Mucosa of gallbladder (tissue), 1 donor: ENCODE data around the gene OSMR. TPM values are rescaled to one million over a fixed set of nuclear protein-coding genes. Genes with fewer than 3 reads are reported as not detected.

Experiments used
- DNase-seq: peaks from one replicate; pipeline ENCODE4 v3.0.0-alpha.2; 2020; ENCODE audit warnings: low spot score
- total RNA-seq: library from RNA; stranded (reverse); gene quantifications from one replicate; pipeline ENCODE4 v1.2.1, GENCODE V29; 2021
- donor health status: DM: no; HTN: no; CAD: no.

Gene OSMR
- total RNA-seq, 1 donor from 2014 or later = 26.8 TPM

DNA sequence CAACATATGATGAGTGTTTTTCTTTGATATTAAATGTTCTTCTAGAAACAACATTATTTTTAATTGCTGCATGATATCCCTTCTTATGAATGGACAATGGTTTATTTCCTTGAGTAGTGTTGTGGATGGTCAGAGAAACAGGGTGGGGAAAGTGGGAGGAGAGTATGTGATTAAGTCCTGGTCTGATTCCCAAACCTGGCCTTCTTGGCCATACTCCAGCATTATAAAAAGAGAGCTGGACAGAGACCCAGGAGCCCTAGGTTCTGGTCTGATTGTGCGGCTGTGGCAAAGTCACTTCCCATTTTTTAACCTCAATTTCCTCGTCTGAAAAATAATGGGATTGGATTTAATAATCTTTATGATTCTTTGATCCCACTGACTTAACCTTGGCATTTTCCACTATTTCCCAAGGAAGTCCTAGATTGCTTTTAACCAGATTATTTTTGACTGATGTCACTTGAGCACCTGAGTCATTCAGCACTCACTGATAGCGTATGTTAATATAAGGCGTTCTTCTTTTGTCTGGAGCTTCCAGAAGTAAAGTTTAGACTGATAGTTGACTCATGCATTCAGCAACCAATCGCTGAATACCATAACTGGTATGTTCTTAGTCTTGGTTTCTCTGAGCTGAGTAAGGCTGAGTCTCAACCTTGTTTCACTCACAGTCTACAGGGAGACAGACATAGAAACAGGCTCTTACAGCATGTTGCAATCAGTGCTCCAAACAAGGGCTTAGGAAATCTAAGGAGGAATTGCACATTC lies 26.2 kb downstream of the OSMR start:
- DNase-seq = no peak

DNA sequence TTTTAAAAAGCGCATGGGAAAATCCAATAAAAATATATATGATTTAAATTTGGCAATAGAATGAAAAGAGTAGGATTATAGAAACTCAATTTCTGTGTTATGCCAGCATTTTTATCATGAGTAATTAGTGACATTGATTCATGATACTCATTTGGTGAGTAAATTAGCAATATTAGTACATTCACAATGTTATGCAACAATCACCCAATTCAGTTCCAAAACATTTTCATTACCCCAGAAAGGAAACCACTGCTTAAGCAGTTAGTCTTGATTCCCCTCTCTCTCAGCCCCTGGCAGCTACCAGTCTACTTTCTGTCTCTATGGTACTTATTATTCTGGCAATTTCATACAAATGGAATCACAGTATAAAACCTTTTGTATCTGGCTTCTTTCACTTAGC lies 27.0 kb downstream of the OSMR start:
- no peak for DNase-seq

DNA sequence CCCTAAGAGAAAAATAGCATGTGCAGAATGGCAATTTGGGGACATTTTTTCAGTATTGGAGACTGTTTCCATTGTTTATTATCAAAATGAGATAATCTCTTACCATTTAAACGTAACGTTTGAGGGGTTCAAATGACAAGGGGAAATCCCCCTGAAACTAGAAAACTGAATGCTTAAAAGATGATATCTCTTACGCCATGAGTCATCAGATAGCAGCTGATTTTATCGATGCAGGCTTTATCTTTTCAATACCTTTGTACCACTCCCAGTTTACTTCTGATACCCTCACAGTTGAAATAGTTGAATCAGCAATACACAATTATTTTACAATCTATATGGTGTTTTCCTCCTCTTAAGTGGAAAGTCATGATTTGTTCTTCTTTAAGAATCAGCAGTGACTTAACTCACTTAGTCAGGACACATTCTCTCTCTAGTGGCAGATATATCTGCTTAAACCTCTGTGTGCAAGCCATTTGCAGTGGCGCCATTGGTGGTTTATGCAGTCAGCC lies 29.2 kb downstream of the OSMR start:
- no peak for DNase-seq

DNA sequence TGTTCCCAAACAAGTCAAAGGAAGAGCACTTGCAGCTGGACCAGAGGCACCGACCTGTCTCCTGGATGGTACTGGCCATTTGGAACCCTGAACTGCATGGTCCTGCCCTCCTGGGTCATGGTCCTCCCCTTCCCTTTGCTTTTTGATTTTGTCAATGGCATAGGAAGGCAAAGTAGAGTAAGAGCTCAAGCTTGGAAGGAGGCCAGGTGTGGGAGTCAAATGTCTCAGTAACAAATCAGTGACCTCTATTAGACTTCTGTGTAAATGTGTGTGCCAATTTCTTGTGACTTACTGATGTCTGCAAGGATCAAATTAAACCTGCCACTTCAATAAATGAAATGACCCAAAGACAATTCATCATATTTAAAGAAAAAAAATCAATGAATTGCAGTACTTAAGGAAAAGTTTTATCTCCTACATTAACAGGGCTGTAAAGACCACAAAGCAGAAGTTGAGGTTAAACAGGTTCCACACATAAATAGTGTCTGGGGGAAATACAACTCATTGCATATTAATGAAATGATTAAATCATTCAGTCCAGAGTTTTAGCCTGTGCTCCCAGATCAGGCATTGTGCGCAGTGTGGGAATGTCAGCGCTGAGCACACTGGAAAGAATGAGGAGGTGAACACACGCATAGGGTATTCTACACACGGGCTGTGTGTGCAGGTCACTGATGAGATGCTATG lies 32.7 kb downstream of the OSMR start:
- DNase-seq = no peak

DNA sequence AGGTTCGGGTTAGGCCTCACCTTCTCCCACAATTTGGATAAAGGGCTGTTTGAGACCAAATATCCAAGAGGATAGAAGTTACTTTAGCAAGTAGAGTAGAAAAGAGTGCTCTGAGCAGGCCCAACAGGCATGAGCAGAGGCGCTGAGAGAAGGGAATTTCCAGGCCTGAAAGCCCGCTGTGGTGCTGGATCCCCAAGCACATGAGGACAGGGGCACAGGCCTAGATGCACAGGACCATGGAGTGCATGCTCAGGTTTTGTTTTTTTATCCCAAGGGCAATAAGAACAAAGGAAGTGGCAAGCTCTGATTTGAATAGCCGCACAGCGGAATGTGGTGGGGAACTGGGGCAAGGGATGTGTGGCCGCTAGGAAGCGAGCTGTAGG lies 33.3 kb downstream of the OSMR start:
- DNase-seq = no peak

DNA sequence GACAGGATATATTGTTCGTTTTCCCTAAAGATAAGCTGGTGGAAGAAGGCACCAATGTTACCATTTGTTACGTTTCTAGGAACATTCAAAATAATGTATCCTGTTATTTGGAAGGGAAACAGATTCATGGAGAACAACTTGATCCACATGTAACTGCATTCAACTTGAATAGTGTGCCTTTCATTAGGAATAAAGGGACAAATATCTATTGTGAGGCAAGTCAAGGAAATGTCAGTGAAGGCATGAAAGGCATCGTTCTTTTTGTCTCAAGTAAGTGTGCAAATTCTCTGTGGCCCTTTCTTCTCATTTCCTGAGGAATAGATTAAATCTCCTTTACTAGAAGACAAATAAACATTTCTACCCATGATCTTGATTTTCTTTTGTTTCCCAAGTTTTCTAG lies 38.0 kb downstream of the OSMR start:
- DNase-seq = no peak

DNA sequence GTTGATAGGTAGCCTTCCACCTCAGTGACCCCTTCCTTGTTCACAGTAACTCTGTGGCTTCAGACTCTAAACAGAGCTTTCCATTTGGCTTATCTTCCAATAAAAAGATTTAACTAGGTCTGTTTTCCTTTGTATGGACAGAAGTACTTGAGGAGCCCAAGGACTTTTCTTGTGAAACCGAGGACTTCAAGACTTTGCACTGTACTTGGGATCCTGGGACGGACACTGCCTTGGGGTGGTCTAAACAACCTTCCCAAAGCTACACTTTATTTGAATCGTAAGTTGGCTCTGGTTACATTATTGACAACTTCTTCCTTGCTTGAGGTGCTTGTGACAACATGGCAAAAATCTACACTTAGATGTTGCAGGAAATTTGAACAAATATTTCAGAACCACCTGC lies 39.4 kb downstream of the OSMR start:
- no peak for DNase-seq

DNA sequence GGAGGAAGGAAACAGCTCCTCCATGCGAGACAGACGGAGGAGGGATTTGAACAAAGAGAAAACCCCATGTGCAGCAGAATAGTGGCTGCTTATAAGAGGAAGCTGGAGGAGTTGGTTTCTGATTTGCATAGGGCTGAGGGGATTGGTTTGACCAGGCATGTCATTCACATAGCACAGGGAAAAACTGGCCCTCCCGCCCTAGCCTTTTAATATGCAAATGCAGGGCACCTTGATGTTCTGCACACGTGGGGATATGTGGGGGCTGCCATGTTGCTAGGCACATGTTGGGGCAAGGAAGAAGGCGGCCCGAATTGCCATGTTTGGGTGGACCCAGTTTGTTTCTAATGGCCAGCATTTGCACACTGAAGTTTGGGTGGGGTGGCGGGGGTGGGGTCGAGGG lies 42.2 kb downstream of the OSMR start:
- no peak for DNase-seq

DNA sequence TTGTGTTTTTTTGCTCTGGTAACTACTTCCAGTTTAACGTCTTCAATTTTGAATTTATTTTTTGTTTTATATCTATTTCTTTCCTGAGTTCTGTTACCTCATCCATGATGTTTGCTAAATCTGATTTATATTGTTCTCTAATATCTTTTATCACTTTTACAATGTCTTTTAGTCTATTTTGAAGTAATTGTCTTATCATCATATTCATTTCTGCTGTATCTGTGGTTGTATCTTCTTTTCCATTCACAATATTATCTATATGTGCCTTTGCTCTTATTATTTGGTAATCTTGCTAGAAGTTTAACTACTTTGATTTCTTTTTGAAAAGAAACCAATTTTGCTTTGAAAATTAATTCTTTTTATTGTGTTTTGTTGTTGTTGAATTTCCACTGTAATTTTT lies 43.6 kb downstream of the OSMR start:
- DNase-seq = no peak

DNA sequence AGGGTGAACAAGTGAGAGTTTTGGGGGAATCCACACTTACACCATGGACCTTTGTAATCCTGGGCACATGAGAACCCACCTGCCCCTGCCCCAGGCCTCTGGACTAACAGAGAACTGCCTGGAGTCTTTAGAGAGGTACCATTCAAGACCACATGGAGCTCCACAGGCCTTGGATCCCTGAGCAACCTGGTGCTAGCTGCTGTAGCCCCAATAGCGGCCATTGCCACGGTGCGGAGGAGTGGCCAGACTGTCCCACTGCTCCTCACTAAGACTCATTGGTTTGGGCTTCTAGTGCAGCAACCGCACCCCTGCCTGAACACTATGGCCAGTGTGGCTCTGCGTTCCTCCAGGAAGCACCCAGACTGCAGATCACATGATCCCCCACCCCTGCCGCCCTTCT lies 45.8 kb downstream of the OSMR start:
- DNase-seq = no peak

DNA sequence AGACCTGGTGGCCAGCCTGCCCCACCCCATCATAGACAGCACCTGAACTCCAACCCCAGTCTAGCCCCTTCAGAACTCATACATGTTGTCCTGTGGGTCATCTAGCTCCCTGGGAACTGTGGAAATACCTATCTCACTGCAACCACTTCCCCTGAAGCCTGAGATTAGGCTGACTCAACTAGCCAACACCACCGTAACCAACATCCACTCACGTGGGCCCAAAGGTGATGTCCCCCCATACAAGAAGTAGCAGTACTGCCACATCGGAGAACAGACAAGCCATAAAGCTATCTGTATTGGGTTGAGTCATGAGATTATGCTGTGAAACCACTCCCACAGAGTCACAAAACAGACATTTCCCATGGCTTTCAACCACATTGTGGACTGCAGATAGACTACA lies 46.6 kb downstream of the OSMR start:
- DNase-seq = no peak

DNA sequence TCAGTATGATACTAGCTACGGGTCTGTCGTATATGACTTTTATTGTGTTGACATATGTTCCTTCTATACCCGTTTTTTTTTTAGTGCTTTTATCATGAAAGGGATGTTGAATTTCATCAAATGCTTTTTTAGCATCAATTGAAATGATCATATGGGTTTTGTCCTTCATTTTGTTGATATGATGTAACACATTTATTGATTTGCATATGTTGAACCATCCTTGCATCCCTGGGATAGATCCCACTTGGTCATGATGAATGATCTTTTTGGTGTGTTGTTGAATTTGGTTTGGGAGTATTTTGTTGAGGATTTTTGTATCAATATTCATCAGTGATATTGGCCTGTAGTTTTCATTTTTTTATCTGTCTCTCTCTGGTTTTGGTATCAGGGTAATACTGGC lies 50.9 kb downstream of the OSMR start:
- no peak for DNase-seq

DNA sequence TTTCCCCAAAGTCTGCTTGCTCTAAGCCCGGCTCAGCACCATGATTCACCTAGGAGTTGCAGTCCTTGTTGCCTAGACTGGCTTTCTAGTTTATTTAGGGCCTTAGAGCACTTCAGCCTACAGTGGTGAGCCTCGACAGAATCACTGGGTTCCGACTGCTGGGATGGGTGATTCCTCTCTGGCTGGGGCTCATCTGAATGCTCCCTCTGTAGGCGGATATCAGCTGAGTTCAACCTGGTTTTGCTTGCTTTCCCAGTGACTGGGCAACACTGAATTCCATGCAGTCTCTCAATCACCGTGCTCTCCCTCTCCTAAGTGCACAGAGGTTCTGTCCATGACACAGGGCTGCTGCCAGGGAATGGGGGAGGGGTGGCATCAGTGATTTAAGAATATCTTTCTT lies 54.1 kb downstream of the OSMR start:
- no peak for DNase-seq

DNA sequence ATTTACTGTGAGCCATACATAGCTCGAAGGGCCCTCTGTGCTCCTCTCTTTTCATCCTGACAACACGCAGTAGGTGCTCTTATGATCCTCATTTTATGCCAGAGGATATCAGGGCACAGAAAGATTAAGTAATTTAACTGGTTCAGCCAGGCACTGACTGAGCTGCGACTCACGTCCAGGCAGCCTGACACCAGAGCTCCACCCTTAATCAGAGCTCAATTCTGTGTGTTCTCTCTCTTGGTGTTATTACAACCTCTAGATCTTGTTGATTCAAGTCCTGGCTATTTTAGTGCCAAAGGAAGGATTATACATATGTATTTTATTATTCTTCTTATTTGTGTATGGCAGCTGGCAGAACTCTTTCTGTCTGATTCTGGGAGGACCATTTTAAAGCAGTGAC lies 59.7 kb downstream of the OSMR start:
- DNase-seq = no peak

DNA sequence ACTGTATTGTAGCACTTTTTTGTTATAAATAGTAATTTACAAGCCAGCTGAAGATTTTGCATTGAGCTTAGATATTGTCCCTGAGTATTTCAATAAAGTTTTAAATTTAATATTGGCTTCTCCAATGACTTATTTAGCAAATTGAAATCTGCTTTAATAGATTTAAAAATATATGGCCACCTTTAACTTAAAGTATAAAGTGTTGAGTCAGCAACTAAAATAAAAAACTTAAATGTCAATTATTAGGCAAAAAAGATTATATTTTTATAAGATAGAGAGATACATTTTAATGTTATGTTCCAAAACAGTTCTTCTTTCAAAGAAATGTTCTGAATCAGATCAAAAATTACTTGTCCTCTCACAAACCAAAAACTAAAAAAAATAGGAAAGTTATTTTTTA lies 60.7 kb downstream of the OSMR start:
- DNase-seq = no peak

DNA sequence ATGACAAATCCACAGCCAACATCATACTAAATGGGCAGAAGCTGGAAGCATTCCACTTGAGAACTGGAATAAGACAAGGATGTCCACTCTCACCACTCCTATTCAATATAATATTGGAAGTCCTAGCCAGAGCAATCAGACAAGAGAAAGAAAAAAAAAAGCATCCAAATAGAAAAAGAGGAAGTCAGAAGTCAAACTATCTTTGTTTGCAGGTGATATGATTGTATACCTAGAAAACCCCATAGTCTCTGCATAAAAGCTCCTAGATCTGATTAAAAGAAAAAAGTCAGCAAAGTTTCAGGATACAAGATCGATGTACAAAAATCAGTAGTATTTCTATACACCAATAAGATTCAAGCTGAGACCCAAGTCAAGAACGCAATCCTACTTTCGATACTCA lies 66.1 kb downstream of the OSMR start:
- no peak for DNase-seq

DNA sequence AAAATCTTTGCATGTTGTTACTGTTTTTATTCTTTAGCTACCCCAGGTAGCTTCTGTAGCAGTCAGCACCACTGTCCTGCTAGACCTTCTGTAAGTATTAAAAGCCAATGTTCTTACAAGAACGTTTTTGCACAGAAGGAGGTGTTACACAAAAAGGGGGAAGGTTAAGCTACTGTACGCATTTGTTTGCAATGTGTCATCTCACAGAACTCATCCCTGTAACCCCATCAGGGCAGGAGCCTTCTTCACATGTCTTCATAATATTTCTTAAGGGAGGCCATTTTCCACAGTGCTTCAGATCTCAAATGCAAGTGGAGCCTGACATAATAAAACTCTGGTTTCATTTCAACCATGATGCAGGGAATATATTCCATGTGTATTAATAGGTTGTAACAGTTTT lies 67.9 kb downstream of the OSMR start:
- DNase-seq = no peak

DNA sequence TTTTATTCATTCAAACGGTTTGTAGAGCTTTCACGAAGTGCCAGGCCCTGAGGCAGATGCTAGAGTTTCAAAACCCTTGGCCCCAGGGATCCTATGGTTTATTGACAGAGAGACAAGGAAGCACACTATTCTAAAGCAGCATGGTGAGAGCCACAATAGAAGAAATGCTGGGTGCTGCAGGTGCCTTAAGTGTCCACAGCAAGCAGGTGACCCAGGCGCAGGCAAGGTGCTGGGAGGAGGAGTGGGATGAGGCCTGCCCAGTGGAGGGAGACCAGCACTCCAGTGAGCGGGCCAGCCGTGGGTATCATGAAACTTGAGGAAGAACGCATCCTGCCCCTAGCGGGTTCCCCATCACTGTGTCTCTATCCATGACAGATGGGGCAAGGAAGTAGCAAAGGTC lies 71.0 kb downstream of the OSMR start:
- DNase-seq = no peak

DNA sequence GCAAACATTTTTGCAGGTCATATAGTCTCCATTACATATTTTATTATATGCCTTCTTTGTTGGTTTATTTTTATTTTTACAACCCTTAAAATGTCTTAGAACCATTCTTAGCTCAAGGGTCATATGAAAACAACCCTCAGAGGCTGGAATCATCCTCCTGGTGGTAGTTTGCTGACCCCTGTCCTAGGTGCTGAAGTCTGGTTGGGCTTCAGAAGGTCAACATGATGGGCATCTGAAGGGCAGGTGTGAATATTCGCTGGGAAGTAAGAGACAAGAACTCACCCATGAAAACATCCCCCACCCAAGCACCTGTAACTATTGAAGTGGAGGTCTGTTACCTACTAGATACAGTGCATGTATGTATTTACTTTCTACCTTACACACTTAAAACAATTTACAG lies 75.4 kb downstream of the OSMR start:
- no peak for DNase-seq

DNA sequence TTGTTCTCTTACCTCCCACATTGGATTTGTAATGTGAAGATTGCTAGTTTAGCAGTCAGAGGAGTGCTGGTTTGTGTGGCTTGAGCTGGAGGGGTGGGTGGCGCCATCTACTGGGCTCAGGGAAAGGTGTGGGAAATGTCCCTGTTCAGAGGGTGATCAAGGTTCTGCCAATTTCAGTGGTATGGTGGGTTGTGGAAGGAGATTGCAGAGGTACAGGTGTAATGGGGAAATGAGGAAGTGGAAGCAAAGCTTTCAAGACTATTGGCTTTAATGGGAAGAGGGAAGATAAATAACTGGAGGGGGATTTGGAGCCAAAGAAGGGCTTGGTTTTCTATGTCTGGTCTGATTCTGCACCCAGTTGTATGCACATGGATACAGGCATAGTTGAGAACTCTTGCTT lies 76.4 kb downstream of the OSMR start:
- DNase-seq = peak; percentile 50

DNA sequence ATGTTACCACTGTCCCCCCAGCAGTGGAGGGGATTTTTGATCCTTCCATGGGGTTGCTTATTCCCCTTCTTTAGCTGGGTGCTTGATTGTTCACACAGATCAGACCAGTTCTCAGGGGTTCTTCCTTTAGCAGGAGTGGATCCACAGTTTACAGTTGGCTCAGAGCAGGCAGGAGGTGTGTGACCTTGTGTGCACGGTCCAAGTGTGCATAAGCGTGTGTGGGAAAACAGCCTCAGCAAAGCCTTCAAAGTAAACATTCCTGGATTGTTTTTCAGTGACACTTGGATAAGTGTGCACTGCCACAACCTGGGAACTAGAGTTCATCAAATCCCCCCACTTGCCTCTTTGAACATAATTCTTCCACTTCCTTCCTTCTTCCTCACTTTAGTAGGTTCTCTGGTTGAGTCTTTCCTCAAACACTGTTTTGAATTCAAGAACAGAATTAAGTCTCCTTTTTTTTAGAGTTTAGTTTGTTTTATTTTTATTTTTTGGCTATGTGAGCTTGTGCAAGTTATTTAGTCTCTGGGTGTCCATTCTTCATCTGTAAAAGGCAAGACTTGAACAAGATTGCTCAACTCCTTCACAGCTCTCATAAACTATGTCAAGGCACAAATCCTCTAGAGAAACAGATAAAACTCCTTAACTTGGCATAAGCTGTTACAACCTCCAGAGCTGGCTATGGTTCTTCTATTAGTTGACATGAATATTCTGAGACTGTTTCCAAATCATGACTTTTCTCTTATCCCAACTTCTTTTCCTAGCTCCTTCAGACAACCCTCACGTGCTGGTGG lies 78.0 kb downstream of the OSMR start:
- no peak for DNase-seq

DNA sequence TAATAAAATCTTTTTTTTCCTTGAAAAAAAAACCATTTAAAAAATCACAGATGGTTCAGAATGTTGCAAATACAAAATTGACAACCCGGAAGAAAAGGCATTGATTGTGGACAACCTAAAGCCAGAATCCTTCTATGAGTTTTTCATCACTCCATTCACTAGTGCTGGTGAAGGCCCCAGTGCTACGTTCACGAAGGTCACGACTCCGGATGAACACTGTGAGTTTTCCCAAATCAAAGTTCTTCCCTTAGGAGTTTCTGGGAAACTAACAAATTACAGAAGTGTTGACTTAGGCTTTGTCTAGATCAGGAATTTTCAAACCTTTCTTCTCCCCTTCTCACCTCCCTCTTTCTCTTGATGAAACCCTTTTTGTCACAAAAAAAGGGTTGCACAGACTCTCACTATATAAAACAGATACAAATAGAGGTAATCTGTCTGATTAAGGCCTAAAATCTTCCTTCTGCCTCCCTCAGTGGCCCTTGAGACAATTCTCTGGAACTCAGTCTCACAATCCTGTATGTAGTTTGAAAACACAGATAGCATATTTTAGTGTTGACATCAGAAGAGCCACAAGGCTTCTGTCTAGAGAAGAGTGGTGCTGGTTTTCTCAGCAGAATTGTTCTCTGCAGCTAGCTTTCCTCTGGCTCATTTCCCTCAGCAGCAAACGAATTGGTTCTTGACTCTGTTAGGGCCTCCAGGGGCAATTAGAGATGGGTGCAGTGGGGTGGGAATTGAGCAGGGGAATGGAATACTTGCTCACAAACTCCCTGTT lies 79.5 kb downstream of the OSMR start:
- no peak for DNase-seq
